ENCODE measurements around the gene PHACTR3. TPM values are rescaled to one million over a fixed set of nuclear protein-coding genes. Genes with fewer than 3 reads are reported as not detected.
"Not testable (repeated sequence)": the region's sequence is repeated elsewhere in the genome, so short reads cannot be mapped to it uniquely, and the experiment has no call there.

PHACTR3 gene
- total RNA-seq = 1.8 TPM
- long read RNA-seq, partial matches to known transcripts = 0 of 5 reads
- long read RNA-seq, other reads (novel, unspliced or antisense) = 0 of 5 reads

DNA sequence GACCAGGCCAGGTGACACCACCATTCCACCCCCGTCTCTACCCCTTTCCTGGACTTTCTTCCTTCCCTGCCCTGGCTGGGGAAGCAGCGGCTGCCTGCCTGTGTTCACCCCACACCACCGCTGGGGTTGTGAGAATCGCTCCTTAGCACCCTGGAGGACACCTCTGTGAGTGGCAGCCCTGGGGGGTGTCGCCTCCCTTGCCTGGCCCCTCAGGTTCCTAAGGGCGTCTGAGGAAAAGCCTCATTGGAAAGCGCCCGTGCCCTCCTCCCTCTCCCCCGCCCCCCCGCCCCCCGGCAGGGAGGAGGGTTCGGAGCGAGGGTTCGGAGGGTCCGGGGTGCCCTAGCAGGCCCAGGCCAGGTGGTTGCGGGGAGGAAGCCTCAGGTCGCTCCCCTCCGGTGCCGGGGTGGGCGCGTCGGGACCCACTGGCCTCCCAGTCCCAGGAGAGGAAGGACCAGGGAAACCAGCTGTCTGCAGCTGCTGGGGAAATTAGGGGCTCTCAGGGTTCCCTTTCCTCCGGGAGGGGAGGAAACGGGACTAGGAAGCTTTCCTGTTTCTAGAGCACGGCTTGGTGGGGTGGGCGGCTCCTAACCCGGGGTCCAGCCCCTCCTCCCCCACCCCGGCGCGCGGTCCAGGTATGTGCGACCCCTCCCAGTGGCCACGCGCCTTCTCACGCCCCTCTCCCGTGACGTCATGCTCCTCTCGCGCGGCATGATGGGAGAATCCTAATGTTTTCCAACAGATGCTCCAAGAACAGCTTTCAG is at the start of gene PHACTR3:
Gene PHACTR3, plus strand, starts transcription at position 760 of the 761 bp plus-strand sequence. CDS start 475 bp downstream, outside the sequence.
- DNase-seq (ENCODE audit: low spot score) = no peak

DNA sequence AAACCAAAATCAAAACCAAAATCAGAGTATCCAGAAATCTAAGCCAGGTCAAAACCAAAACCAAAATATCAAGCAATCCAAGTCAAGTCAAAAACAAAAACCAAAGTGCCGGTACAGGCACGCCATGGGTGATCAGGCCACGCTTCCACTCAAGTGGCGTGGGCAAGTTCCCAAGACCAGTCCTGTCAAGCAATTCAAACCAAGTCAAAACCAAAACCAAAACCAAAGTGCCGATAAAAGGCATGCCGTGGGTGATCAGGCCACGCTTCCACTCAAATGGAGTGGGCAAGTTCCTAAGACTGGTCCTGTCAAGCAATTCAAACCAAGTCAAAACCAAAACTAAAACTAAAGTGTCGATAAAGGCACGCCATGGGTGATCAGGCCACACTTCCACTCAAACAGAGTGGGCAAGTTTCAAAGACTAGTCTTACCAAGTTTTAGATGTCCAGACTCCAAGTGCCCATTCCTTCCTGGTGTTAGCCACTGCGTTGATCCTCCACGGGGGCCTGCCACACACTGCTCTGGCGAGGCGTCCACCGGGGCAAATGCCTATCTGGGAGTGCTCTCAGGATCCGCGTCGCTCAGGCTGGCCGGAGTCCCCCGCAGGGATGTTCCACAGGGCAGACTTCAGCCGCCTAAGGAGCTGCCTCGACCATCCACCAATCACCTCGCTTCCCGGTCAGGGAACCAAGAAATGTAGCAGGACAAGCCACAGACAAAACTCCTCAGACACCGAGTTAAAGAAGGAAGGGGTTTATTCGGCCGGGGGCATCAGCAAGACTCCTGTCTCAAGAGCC is 46.4 kb upstream of the PHACTR3 start:
- DNase-seq (ENCODE audit: low spot score) = not testable (repeated sequence)

DNA sequence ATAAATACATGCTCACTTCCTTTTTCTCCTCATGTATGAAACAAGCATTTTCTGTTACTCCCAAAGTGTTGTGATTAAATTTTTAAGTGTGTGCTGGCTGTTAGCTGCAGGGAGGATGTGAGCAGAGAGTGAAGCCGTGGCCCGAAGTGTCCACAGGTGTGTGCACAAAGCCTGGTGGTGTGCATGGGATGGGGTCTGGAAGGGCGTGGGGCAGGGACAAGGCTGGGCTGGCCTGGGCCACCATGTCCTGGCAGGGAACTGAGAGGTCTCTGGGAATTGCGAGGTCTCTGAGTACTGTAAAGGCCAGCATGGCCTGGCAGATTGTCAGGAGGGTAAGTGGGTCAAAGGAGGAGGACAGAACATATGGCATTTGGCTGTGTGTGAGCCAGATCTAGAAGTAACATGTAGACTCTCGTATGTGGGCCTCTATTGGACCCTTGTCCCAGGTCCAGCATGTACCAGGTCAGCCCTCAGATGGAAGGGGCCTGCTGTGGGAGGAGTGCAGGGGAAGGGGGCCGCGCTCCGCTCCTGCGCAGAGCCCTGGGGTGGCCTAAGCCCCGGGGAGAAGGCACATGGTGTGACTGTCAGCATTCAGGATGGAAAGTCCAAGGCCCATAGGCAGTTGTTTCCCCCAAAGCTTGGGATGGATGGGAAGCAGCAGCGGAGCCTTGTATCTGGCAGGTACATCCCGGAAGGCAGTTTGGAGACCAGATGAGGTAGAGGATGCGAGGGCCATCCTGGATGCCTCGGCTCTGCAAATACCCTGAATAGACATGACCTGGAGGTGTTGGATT is 45.1 kb upstream of the PHACTR3 start:
- no peak for DNase-seq (ENCODE audit: low spot score)

DNA sequence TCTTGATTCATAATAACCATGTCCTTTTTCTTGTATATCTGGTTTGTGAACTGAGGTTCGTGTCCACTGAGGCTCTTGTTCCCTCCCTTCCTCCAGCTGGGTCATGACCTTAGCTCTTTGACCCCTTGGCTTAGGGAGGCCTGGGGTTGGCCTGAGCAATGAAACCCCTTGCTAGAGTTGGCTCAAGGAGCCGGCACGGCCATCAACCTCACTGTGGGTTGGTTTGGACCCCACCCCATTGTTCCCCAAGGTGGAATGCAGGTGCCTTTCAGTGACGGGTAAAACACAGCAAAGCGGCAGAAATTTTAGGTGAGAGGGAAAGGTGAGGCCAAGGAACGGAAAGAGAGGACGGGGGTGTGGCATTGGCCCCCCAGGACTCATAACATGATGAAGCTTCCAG is 44.5 kb upstream of the PHACTR3 start:
- no peak for DNase-seq (ENCODE audit: low spot score)

DNA sequence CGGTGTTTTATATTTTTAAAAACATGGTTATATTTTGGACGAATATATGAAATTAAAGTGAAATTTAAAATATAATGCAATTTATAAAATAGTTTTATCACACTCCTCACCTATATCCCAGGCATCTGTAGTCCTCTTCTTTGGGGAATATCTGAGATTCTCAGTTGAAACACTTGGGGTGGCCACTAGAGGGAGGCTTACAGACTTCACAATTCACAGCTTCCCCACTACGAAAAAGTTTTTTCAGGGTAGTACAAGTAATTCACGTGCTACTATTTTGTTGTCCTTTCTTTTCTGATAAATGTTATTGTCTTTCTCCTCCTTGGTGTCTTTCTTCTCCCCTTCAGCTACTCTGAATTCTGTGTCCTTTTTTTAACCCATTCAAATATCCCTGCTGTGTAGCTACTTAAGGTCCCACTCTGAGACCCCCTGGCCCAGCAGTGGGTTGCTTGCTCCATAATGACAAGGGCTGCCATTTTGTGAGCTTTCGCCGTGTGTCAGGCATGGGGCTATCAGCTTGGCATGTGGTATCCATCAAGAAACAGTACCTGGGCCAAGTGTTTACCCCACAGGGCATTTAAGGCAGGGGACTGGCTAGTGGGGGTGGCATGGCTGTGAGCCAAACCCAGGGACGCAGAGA is 43.6 kb upstream of the PHACTR3 start:
- peak; percentile 72 for DNase-seq (ENCODE audit: low spot score)

DNA sequence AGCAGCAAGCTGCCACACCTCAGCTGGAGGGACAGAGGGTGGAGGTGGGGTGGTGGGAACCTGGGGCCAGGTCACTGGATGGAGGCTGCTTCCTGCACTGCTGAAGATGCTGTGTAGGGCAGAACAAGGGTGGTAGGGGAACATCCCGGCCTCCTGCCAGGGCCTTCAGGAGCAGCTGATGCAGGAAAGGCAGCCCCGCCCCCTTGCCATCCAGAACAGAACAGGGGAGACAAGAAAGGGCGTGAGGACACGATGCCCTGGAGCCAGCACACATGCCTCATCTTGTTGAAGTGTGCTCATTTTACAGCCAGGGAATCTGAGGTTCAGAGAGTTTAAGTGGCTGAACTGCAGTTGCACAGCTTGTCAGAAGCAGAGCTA is 43.1 kb upstream of the PHACTR3 start:
- no peak for DNase-seq (ENCODE audit: low spot score)

DNA sequence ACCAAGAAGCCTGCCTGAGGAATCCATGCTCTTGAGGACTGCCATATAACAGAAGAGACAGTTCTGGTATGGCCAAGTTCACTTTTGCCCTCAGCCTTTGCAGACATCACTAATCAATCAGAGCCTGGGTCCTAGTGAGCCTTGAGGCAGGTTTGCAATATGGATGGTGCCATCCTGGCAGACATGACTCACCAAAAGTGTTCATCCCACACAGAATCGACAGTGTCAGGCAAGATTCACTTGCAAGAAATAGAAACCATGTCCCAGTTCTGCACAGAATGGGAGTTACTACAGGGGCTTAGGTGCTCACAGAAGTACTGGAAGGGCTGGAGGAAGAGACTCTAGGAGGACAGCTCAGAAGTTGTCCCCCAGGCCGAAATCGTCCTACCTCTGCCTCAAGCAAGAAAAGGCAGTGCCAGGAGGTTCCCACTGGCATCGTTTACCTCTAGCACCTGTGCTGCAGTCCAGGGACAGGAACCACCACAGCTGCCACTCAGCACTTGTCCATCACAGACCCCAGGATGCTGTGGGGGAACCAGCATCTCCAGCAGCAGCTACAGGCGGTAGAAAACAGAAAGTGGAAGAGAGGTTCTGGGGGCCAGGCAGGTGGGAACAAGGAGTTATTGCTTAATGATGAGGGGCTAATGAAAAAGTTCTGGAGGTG is 42.6 kb upstream of the PHACTR3 start:
- no peak for DNase-seq (ENCODE audit: low spot score)

DNA sequence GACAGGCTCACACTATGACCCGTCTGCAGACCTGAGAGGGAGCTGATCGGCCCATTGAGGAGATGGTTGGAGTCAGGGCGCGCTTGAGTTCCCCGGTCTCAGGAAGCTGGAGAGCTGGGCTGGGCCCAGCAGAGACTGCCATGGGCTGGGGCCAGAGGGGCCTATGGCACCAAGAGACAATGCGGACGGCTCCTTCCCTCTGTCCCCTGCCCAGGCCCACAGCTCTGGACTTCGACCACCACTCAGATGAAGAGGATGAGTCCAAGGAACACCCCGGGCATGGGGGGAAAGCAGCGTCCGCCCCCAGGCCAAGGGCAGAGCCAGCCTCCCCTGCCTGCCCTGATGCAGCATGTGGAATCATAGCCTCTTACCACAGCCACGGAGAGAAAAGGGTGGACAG is 40.2 kb upstream of the PHACTR3 start:
- no peak for DNase-seq (ENCODE audit: low spot score)

DNA sequence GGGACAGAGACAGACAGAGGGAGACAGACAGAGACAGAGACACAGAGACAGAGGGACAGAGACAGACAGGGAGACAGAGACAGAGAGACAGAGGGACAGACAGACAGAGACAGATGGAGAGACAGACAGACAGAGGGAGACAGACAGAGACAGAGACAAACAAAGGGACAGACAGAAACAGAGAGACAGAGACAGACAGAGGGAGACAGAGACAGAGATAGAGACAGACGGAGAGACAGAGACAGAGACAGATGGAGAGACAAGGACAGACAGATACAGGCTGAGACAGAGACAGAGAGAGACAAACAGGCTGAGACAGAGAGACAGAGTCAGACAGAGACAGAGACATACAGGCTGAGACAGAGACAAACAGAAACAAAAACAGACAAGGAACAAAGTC is 39.4 kb upstream of the PHACTR3 start:
- DNase-seq (ENCODE audit: low spot score) = no peak

DNA sequence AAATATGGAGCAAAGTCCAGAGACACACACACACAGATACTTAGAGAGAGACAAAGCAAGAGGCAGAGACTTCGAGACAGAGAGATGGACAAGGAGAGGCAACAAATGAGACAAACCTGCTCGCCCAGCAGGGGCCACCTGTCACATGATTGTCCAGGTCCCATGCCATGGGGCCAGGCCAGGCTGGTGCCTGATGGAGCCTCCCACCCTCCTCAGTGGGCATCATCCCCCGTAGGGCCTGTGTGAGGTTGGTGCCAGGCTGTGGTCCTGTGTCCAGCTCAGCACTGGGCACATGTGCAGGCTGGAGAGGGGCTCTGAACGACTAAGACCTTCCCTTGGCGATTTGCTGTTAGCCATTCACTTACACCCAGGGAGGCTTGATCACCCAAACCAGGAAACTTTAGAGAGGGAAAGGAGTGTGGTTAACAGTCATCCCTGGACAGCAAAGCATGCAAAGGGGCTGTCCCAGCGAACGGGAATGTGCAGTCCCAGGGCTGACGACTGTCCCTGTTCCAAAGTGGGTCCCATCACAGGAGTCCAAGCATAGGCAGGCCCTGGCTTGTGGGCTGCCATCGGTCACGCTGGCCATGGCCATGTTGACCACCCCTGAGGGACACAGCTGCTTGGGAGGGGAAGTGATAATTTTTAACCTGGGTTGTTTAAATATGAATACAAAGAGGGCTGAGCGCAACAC is 38.4 kb upstream of the PHACTR3 start:
- DNase-seq (ENCODE audit: low spot score) = no peak

DNA sequence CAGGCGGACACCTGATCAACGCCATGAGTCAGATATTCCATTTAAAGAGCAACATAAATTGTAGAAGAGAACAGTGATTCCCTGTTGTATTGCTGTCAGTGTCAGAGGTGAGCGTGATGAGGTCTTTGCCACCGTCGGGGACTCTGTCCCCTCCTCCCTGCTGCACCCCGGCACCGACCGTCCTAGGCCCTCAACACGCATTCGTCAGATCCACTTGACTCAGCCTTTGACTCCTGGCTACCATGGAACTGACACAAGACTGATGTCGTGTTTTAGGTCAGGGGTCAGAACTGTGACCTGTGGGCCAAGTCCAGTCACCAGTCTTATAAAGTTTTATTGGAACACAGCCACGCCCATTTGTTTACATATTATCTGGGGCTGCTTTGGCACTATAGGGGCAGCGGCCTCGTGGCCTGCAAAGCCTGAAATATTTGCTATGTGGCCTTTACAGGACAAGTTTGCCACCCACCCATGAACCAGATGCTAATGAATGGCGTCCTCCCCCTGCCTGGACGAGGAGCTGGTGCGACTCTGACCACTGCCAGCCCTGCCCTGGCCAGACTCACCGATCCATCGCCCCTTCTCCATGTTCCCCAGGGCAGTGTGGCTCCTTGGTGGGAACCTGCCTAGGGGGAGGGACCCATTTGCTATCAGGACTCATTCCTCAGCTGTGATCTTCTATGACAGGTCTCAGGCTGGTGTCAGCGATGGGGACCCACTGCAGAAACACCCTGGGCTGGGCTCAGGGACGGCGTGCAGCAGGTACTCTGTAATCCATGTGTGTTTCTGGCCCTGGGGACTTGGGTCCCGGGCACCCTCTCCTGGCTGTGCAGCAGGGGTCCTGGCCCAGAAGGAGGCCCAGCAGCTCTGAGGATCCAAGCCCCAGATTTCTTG is 37.5 kb upstream of the PHACTR3 start:
- peak; percentile 87 for DNase-seq (ENCODE audit: low spot score)

DNA sequence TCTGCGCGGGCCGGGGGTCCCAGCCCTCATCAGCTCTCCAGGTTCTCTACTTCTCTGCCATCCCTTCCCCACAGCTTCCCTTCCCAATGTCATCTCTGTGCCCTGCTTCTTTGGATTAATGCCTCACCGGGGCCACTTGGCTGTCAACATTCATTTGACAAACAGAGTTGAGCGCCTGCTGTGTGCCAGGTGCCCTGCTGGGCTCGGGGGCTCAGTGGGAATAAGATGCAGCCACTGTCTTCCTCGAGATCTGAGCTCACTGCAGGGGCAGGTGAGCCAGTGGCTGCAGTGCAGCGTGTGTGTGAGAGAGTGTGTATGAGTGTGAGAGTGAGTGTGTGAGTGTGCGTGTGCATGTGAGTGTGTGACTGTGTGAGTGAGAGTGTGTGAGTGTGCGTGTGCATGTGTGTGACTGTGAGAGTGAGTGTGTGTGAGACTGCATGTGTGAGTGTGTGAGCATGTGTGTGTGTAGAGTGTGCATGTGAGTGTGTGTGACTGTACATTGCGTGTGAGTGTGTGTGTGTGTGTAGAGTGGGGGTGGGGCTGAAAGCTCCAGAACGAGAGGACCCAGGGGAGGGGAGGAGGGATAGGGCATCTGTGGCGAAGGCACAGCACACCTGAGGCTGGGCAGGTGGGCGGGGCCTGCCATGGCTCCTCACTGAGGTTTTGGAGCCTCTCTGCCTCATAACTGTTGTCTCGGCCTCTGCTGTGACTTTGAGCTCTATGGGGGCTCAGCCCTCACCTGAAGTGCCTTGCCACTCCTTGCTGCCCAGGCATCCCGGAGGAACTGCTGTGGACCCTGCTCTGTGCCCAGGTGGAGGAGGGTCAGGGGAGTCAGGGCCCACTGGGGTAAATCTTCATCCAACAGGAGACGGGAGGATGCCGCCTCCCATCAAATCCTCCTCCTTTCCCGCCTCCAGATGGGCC is 36.5 kb upstream of the PHACTR3 start:
- peak; percentile 82 for DNase-seq (ENCODE audit: low spot score)

DNA sequence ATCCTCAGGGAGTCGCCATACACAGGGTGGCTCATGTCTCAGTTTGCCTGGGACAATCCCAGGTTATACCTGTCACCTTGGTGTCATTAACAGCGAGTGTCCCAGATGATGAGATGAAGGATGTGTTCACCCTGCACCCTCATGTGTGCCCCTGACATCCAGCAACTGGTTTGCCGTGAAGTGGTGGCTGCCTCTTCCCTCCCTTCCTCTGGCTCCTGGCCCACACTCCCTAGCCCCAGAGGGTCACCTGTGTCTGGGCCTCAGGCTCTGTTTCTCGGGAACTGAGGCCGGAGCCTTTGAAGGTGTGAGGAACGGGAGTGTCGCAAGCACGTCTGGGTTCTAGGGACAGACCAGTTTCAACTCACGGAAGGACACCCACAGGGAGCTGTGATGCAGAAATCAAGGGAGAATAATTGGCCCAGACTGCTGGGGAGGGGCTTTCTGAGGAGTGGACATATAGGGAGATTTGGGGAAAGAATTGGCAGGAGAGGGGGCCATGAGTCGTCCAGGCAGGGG is 35.8 kb upstream of the PHACTR3 start:
- peak; percentile 85 for DNase-seq (ENCODE audit: low spot score)

DNA sequence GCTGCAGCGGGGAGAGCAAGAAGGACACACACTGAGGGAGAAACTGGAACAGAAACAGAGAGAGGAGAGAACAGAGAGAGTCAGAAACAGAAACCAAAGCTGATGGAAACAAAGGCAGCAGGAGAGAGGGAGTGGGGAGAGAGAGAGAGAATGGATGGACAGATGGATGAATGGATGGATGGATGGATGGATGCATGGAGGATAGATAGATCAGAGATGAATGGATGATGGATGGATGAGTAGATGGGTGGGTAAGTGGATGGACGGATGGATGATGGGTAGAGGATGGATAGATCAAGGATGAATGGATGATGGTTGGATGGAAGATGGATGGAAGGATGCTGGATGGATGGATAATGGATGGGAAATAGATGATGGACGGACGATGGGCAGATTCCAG is 35.0 kb upstream of the PHACTR3 start:
- DNase-seq (ENCODE audit: low spot score) = no peak

DNA sequence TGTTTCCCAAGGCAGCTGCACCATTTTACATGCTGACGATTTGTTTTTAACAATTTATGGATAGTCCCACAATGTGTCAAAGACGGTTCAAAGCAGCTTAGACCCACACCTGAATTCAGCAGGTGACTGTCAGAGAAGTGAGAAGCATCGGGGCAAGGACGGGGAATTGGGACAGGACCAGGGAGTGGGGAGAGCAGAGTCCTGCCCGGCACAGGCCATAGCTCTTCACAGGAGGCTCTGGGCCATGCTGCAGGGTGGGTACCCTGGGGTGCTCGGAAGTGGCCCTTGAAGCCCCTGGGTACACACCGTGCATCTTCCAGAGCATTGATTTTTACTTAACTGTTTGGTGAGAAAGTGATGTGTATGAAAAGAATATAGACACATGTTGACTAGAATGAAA is 33.2 kb upstream of the PHACTR3 start:
- no peak for DNase-seq (ENCODE audit: low spot score)

DNA sequence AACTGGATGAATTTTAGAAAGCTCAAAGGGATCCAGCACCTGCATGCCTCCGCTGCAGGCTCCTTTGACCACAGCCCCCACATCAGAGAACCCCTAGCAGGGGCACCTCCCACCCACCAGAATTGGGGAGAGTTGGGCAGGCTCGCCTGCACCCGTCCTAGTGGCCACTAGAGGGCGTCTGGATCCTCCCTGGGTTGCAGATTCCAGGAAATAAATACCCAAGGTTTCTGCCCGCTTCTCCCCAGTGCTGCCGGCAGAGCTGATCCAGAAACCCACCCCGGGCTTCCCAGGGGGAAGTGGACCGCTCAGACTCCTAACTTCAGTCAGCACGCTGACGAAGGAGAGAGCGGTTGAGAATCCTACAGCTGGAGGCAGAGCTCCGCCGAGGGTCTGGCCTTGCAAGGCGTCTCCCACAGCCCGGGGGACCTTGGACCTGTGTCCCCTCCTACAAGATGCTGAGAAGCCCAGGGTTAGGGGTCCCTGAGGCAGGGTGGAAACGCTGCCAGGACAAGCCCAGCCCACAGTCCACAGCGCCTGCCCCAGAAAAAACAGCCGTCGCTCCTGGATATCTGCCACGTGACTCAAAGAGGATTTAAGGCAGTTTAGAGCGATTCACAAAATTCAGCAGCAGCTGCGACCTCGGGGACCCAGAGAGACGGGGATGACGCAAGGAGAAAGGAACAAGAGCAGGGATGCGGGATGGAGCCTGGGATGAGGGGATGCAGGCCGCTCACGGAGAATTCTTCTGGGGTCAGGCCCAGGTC is 32.6 kb upstream of the PHACTR3 start:
- DNase-seq (ENCODE audit: low spot score) = peak; percentile 89

DNA sequence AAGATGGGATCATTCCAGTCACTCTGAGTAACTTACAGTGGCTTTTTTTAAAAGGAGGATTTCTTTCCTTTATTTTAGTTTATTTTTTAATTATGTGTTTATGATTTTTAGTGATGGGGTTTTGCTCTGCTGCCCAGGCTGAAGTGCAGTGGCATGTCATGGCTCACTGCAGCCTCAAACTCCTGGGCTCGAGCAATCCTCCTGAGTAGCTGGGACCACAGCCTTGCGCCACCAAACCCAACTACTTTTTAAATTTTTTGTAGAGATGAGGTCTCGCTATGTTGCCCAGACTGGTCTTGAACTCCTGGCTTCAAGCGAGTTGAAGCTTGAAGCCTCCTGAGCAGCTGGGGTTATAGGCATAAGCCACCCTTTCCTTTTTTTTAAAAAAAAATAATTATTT is 31.8 kb upstream of the PHACTR3 start:
- no peak for DNase-seq (ENCODE audit: low spot score)

All from mesenteric fat pad (tissue), 1 donor.